HG02852 (cell line): ENCODE measurements around the gene SPG7.
"Not testable (repeated sequence)": the region's sequence is repeated elsewhere in the genome, so short reads cannot be mapped to it uniquely, and the experiment has no call there.

Source experiments
- ATAC-seq: cut with Tn5 transposase; IDR thresholded peaks from one replicate; pipeline ENCODE4 v1.9.1; 2021; ENCODE audit warnings: mild to moderate bottlenecking, moderate library complexity; ENCODE audit not compliant: unreplicated experiment

SPG7 gene

GRCh38 chr16:89561142-89561883 is 53.1 kb downstream of the SPG7 start:
- peak; percentile 4 for ATAC-seq

DNA sequence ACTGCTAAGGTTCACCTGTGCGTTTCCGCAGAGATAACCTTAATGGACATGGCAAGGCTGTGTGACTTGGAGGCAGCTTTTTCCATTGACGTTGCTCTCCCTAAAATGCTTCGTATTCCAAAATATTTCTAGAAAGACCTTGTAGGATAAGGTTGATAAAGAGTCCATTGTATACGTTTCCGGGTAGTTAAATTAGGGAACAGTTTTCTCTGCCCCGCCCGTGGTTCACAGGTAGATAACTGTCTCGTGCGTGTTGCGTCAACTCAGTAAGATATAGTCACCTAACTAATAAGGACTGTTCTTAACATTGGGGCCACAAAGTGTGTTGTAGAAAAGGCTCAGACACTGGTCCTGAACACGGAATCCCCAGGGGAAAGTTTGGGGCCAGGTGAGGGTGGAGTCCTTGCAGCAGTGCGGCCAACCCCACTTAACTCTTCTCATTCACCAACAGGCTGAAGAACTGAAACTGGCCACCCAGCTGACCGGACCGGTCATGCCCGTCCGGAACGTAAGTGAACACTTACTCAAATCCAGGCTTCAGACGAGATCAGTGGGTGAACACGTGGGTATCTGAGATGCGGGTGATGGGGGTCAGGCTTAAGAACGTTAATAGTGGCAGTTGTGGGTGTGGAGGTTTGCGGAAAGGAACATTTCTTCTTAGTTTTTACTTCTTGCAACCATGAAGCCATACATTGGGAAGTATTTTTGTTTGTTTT is 53.8 kb downstream of the SPG7 start:
- no peak for ATAC-seq

DNA sequence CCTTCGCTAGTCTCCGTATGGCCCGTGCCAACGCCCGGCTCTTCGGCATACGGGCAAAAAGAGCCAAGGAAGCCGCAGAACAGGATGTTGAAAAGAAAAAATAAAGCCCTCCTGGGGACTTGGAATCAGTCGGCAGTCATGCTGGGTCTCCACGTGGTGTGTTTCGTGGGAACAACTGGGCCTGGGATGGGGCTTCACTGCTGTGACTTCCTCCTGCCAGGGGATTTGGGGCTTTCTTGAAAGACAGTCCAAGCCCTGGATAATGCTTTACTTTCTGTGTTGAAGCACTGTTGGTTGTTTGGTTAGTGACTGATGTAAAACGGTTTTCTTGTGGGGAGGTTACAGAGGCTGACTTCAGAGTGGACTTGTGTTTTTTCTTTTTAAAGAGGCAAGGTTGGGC is 54.7 kb downstream of the SPG7 start:
- ATAC-seq = no peak

- no peak for ATAC-seq
Observed at GRCh38 chr16:89563639-89564392, 55.6 kb downstream of the SPG7 start.

DNA sequence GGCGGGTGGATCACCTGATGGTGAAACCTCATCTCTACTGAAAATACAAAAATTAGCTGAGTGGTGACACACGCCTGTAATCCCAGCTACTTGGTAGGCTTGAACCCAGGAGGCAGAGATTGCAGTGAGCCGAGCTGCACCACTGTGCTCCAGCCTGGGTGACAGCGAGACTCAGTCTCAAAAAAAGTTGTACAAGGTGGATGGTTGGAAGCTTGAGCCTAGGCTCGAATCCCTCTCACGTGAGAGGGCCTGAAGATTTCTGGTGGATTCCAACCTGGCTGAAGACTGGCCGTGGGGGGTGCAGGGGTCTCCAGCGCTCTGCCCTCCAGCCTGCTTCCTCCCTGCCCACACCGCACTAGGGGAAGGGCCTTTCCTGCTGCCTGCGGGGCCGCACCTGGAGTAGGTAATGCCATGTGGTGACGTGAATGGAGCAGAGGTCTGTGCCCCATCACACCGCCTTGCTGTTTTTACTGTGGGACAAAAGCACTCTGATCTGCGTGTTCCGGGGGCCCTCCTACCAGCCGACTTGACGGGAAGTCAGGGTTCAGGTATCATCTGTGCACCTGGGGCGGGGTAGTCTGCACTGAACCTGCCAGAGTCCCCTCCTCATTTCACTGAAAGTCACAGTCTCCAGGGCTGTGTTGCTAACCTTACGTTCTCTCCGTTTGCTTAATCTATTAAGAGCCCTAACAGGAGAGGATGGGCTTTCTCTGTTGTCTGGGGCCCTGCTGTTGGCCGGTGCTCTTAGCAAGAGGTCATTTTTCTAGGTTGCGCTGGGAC is 56.5 kb downstream of the SPG7 start:
- ATAC-seq = no peak

DNA sequence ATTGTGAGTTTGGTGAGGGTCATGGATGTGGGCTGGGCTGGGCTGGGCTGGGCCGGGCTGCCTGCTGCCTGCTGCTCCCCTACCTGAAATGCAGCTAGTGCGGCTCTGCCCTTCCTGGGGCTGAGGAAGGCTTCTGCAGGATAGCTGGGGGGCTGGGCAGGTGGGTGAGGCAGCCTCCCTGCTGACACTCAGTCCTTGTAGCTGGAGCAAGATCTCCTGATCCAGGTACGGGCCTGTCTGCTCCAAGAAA is 57.0 kb downstream of the SPG7 start:
- no peak for ATAC-seq

DNA sequence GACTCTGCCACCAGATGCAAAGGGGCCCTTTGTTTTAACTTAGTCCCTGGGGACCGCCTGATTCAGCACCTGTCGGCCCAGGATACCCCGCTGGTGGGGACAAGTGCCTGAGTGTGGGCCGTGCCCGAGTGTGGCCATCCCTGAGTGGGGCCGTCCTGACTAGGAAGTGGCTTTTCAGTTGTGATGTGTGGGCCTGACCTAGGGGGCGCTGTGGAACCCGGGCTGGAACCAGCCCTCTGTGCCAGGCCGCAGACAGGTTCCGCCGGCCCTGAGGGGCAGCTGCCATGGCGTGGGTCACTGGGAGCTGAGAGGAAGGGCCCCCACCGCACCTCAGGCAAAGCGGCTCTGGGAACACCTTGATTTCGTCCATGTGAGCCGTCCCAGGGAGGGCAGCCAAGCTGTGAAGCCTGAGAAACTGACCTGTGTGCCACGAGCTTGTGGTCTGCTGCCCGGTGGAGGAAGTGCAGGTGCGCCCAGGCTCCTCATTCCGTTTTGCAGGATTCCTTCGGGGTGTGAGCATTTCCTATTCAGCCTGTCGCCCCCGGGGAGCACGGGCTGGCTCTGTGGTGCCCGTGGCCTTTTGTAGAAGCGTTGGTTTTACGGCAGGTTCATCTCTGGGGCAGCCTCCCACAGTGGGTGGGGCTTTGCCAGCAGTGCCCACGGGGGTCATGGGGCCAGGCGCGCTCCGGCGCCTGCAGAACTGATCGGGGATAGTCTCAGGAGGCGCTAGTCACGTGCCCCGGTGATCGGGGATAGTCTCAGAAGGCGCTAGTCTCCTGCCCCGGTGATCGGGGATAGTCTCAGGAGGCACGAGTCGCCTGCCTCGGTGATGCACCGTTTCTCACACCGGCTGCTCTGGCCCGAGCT is 57.5 kb downstream of the SPG7 start:
- ATAC-seq = no peak

DNA sequence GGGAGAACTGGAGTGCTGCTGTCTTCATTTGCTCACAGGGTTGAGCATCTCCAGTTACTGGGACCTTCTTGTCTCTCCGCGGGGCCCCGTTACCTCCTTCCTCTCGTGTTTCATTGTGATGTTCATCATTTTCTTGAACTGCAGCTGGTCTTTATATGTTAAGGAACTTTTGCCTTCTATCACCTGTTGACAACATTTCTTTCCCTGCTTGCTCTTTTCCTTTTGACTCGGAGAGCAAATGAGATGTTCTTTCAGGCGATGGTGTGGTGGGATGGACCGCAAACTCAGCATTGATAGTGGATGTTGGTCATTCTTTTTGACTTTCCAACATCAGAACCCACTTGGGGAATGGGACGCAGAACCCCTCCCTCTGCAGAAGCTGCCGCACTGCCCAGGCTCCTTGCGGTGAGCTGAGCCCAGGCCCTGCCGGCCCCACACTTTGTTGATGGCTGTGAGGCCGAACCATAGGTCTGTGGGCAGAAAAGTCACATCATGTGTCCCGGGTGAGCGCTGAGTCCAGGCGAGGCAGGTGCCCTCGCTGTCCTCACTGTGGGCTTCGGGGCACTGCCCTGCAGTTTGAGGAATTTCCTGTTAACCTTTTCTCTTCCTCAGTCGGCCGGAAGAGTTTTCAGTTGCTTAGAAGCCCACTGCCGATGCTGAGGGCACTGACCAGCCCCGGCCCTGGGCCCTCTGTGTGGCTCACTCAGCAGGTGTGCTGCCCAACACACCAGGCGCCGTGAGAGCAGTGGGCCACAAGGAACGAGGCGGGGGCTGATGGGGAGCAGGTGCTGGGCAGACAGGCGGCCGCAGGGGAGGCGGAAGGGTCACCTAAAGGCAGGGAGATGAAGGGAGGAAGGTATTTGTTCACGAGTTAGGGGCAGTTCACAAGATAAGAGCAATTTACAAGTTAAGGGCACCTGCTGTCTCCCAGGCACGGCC is 59.7 kb downstream of the SPG7 start:
- no peak for ATAC-seq

DNA sequence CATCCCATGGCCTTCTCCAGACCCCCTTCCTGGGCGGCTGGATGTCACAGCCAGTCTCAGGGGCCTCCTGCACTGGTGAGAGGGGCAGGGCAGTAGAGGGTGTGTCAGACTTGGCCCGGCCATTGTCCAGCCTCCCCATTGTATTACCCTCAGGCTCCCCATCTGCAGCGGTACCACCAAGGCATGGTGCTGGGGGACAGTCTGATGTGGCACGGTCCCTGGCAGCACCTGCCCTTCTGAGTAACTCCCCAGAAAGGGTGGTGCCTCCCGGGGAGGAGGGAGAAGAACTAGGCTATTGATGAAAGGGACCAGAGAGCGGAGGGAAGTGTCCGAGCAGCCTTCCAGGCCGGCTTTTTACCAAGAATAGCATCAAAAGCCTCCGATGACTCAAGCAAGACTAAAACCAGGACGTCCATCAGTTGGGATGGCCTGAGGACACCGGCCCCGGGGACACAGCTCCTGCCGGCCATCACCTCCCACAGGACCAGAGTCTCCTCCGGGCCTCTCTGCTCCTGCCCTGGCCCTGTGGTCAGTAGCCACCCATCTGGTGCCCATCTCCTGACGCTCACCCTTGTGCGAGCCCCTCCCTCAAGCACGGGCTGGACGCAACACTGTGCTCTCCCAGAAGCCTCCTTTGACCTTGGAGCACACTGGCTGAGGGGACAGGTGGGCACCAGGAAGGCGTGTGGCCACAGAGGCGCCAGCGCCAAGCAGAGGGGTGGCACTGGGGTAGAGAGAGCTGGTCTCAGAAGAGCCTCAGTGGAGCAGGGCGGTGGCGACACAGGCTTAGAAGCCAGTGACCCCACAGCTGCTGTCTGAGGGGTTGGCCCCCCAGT is 61.5 kb downstream of the SPG7 start:
- ATAC-seq = no peak

DNA sequence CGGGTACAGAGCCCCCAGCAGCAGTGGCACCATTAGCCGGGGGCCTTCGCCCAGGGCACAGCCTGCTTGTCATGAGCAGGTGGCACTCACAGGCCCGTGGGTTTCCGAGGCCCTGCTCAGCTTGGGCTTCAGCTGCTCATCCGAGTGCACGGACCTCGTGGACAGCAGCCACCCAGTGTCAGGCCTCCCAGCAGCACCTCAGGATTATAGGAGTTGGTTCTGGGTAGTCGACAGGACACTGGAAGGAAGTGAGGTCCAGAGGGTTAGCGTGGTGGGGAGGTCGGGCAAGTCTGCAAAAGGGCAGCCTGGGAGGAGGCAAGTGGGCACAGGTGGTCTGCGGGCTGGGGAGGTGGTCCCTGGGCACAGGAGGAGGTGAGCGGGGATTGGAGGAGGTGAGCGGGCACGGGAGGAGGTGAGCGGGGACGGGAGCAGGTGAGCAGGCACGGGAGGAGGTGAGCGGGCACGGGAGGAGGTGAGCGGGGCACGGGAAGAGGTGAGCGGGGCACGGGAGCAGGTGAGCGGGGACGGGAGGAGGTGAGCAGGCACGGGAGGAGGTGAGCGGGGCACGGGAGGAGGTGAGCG is 62.2 kb downstream of the SPG7 start:
- no peak for ATAC-seq

DNA sequence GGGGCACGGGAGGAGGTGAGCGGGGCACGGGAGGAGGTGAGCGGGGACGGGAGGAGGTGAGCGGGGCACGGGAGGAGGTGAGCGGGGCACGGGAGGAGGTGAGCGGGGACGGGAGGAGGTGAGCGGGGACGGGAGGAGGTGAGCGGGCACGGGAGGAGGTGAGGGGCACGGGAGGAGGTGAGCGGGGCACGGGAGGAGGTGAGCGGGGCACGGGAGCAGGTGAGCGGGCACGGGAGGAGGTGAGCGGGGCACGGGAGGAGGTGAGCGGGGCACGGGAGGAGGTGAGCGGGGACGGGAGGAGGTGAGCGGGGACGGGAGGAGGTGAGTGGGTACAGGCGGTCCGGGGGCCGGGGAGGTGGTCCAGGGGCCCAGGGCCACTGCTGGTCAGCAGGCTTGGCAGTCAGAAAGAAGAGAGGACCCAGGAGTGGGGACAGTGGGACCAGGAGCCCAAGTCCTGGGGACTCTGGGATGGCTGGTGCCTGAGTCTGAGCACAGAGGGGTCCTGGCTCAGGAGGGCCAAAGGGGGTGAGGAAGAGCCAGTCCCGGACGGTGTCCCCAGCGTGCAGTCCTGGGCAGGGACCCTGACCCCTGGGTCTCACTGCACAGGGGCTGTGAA is 62.9 kb downstream of the SPG7 start:
- not testable (repeated sequence) for ATAC-seq

DNA sequence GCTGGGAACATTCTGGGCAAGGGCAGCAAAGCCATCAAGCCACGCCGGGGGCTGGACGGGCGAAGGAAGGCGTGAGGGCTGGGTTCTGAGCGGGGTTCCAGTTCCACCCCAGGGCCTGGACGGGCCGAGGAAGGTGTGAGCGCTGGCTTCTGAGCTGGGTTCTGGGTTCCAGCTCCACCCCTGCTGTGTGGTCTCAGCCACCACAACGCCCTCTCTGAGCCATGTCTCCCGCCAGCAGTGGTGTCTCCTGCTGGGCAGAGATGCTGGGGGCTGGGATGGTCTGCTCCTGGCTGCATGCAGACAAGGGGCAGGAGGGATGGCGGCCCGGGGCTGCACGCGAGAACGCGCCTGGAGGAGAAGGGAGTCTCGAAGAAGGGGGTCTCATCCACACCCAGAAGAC is 63.4 kb downstream of the SPG7 start:
- no peak for ATAC-seq

DNA sequence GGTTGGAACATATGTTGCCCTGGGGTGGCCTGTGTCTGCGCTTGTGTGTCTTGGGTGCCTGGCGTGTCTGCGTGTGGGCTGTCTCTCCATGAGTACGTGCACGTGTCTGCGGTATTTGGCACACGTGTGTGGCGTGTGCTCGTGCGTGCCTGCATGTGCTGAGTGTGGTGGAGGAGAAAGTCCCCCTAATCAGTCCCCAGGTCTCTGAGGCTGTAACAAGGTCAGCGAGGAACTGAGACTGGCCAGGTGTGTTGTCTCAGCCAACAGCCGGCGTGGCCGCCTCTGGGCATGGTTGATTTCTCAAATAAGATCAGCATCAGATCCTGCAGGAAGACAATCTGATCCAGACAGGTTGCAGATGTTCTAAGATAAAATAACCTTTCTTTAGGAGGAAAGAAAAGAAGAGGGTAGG is 63.9 kb downstream of the SPG7 start:
- no peak for ATAC-seq

- ATAC-seq = no peak
Observed at GRCh38 chr16:89572485-89573205, 64.4 kb downstream of the SPG7 start.

DNA sequence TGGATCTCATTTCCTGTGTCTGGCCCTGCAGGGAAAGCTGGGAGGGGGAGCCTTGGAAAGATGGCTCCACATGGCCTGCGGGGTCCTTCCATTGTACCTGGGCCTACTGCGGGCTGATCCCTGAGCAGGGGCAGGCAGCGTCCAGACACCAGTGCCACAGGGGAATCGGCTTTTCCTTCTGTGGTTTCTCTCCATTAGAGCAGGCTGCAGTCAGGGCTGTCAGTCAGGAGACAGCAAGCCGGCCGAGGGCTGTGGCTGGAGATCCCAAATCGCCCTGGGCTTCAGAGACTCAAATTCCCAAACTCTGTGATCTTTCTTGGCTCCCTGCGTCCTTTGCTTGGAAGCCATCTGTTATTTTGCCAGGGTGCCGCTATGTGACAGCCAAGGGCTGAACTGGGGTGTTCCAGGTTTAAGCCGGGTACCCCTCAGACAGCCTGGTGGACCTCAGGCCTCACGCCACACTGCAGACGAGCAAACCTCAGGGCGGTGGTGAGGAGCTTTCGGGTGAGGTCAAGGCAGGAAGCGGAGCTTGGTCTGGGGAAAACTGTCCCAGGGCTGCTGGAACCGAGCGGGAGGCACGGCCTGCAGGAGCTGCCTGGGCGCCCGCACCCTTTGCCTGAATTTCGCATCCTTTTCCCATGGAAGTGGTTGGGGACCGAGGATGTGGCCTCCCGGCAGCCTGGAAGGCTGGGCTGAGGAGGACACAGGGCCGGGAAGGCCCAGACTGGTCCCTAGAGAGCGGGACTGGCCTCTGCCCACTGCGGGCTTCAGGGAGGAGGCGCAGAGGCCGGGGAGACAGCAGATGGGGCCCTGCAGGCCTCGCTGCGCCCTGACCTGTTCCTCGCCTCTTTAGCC is 65.8 kb downstream of the SPG7 start:
- ATAC-seq = no peak

DNA sequence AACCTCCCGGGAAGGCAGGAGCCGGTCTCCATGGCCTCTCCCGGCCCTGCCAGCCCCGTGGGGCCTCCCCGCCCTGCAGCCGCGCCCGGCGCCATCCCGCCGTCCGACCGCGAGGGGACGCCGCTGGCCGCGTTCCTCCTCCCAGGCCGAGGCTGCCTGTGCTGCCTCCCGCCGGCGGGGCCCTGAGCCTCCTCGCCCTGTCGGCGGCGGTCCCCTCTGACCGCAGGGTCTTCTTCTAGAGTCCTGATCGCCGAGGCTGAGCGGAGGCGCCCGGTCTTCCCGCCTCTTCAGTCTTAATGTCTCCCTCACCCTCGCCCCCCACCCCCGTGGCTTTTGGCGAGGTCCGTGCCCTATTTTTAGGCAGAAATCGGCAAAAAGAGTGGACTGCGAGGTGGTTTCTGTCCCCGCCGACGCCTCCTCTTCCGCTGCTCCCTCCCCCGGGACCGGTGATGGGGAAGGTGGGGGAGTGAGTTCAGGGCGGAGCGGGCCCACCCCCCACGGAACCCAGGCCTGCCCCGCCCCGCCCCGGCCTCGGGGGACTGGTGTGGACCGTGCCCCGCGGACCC is 66.6 kb downstream of the SPG7 start:
- no peak for ATAC-seq
